ENCODE results near the gene TSPAN12.

DNA sequence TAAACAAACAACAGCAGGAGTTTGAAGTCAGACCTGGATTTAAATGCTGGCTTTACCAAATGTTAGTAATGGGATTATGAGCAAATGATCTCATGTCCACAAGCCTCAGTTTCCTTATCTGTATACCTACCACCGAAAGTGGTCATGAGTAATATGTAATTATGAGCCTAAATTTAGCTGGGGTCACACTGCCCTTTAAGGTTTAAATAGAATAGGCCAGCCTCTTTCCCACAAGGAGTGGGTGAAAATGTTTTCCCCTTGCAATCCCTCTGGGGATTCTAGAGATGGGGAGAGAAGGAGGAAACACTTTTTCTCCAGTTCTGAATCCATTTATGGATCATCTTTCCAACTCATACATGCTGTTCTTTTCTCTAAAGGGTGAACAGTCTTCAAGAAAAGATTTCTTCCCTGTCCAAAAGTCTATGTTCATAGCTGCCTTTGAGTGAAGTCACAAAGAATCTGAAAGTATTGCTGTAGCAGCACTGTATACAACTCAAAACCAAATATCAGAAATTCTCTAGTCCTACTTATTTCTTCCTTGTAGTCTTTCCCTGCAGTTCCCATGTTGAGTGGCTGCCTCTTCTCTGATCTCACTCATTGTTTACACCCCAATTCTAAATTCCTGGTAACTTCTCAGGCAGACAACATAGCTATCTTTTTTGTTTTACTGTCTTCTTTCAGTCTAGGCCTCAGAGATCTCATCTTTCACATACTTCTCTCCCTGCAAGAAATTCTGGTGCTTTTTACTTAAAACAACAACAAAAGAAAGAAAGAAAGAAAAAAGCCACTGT is 7.4 kb upstream of the TSPAN12 start:
- TF ChIP-seq CTCF (conservative IDR thresholded peaks at IDR 0.05; ENCODE audit: low read length): no peak
- TF ChIP-seq EZH2phosphoT487 (IDR thresholded peaks at IDR 0.05; ENCODE audit: borderline replicate concordance): no peak

Data from Loucy (cell line).